Neural cell (in vitro differentiated cells): ENCODE measurements around the gene ASPSCR1. TPM values are rescaled to one million over a fixed set of nuclear protein-coding genes. Genes with fewer than 3 reads are reported as not detected.

Experiments used
- H2AFZ ChIP-seq: fragments of 200-600, 300-800 bp; sonication (generic), shearing (Covaris generic); 2 replicates; pipeline ENCODE4 v1.6.0; 2014; ENCODE audit warnings: low read depth, mild to moderate bottlenecking, antibody characterized with exemption, low read length, moderate library complexity
- H3F3A ChIP-seq: fragments of 200-600 bp; shearing (Covaris generic); 2 replicates; pipeline ENCODE4 v1.6.1; 2016; ENCODE audit warnings: mild to moderate bottlenecking, moderate library complexity, mixed read lengths, antibody characterized with exemption, low read length; ENCODE audit not compliant: insufficient read depth, poor library complexity, severe bottlenecking
- H3K27ac ChIP-seq: fragments of 200-600, 300-800 bp; sonication (generic), shearing (Covaris generic); 2 replicates; pipeline ENCODE4 v1.5.1; 2014; ENCODE audit warnings: mild to moderate bottlenecking, low read length, moderate library complexity
- H3K27me3 ChIP-seq: fragments of 300-800, 200-600 bp; sonication (generic), shearing (Covaris generic); 2 replicates; pipeline ENCODE4 v1.6.0; 2014; ENCODE audit warnings: mild to moderate bottlenecking, low read depth, low read length, moderate library complexity; ENCODE audit not compliant: insufficient read depth
- H3K36me3 ChIP-seq: fragments of 300-800, 200-600 bp; sonication (generic), shearing (Covaris generic); 2 replicates; pipeline ENCODE4 v1.5.1; 2014; ENCODE audit warnings: mild to moderate bottlenecking, antibody characterized with exemption, low read length, moderate library complexity; ENCODE audit not compliant: insufficient read depth
- H3K4me2 ChIP-seq: fragments of 300-800, 200-600 bp; sonication (generic), shearing (Covaris generic); 2 replicates; pipeline ENCODE4 v1.6.0; 2014; ENCODE audit warnings: mild to moderate bottlenecking, low read length
- H3K4me3 ChIP-seq: fragments of 300-800, 200-600 bp; sonication (generic), shearing (Covaris generic); 2 replicates; pipeline ENCODE4 v1.5.1; 2014; ENCODE audit warnings: mild to moderate bottlenecking, low read length, moderate library complexity
- H3K79me2 ChIP-seq: fragments of 200-600 bp; shearing (Covaris generic); replicated peaks from 2 replicates; pipeline ENCODE4 v1.6.0; 2014; ENCODE audit warnings: mild to moderate bottlenecking, low read length, moderate library complexity; ENCODE audit not compliant: insufficient read depth
- H3K9ac ChIP-seq: fragments of 300-800, 200-600 bp; sonication (generic), shearing (Covaris generic); 2 replicates; pipeline ENCODE4 v1.6.1; 2016; ENCODE audit warnings: mild to moderate bottlenecking, low read length, mixed read lengths
- H3K9me2 ChIP-seq: fragments of 200-600 bp; shearing (Covaris generic); 2 replicates; pipeline ENCODE4 v1.6.1; 2016; ENCODE audit warnings: mild to moderate bottlenecking, low read length, mixed read lengths; ENCODE audit not compliant: insufficient read depth
- H3K9me3 ChIP-seq: fragments of 200-600, 300-800 bp; sonication (generic), shearing (Covaris generic); 2 replicates; pipeline ENCODE4 v1.6.1; 2016; ENCODE audit warnings: mild to moderate bottlenecking, mixed run types, low read length, moderate library complexity, mixed read lengths
- H4K20me1 ChIP-seq: fragments of 200-600 bp; shearing (Covaris generic); 2 replicates; pipeline ENCODE4 v1.6.1; 2016; ENCODE audit warnings: mild to moderate bottlenecking, mixed run types; ENCODE audit not compliant: insufficient read depth
- EP300 ChIP-seq: fragments of 450-650 bp; conservative IDR thresholded peaks from 2 replicates; pipeline ENCODE4 v1.6.1; 2014; ENCODE audit warnings: antibody characterized with exemption, mild to moderate bottlenecking, moderate library complexity; ENCODE audit not compliant: poor library complexity, severe bottlenecking
- EZH2 ChIP-seq: fragments of 200-600, 300-800 bp; shearing (Covaris generic), sonication (generic); IDR thresholded peaks from 2 replicates; pipeline ENCODE4 v1.6.1; 2014; ENCODE audit warnings: antibody characterized with exemption, low read length, borderline replicate concordance, mild to moderate bottlenecking; ENCODE audit not compliant: insufficient read depth, poor library complexity, severe bottlenecking
- MXI1 ChIP-seq: fragments of 450-650 bp; conservative IDR thresholded peaks from 2 replicates; pipeline ENCODE4 v1.6.1; 2014; ENCODE audit warnings: antibody characterized with exemption, mild to moderate bottlenecking; ENCODE audit not compliant: poor library complexity, severe bottlenecking
- POLR2AphosphoS5 ChIP-seq: IDR thresholded peaks from 2 replicates; pipeline ENCODE4 v1.6.1; 2012
- RAD21 ChIP-seq: fragments of 450-650 bp; conservative IDR thresholded peaks from 2 replicates; pipeline ENCODE4 v1.6.1; 2014; ENCODE audit warnings: antibody characterized with exemption, mild to moderate bottlenecking, moderate library complexity
- SMC3 ChIP-seq: fragments of 450-650 bp; conservative IDR thresholded peaks from 2 replicates; pipeline ENCODE4 v1.6.1; 2014; ENCODE audit warnings: antibody characterized with exemption, mild to moderate bottlenecking, moderate library complexity; ENCODE audit not compliant: poor library complexity
- TAF1 ChIP-seq: IDR thresholded peaks from 2 replicates; pipeline ENCODE4 v1.6.1; 2012; ENCODE audit warnings: low read depth
- polyA plus RNA-seq: library from polyadenylated mRNA; depleted of rRNA; stranded (reverse); fragments of >200 nt; gene quantifications from 2 replicates; pipeline ENCODE4 v1.2.3, GENCODE V29; 2014
- TF ChIP-seq, protein P1 (sequence below): fragments of 450-650 bp; IDR thresholded peaks from 2 replicates; pipeline ENCODE4 v1.5.1; 2014; ENCODE audit warnings: antibody characterized with exemption, mild to moderate bottlenecking, moderate library complexity; ENCODE audit not compliant: poor library complexity, severe bottlenecking
- TF ChIP-seq, protein P2 (sequence below): IDR thresholded peaks from 2 replicates; pipeline ENCODE4 v1.6.1; 2012; ENCODE audit warnings: borderline replicate concordance

The ASPSCR1 gene
- polyA plus RNA-seq, 1 donor from 2014 or later = 28.0 TPM

DNA sequence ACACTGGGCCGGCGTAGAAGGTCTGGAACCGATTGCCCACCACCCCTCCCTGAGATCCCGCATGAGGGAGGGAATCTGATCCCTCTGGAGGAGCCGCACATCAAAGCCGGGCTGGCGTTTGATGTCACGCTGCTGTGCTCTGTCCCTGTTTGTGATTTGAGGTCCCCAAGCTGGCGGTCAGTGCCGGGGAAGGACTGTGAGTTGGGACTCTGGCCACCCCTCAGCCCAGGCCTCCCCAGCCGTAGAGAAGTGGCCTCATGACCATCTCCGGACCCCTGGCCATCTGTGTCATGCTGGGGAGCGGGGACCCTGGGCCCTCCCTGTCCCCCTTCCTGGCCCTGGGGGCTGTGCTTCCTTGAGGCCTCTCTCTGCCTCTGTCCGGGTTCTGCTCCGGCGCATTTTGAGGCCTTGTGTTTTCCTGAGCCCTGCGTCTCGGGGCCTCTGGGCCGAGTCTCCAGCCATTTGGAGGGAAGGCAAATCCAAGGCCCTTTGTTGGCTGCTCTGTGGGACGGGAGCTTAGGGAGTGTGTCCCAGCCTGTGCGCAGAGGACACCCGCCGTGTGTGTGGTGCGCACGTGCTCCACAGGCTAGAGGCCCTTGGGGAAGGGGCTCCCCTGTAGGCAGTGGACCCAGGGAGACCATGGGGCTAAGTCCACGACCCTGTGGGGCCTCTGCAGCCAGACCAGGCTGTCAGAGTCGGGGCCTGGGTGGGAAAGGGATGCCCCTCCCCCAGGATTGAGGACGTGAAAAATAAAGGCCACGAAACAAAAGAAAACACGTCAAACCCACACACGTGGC, 15.1 kb downstream of the ASPSCR1 start:
- Histone ChIP-seq H3K9me3 (no peaks in the 10 kb centered on the region), H3K9ac (no peak overlapping the region)

DNA sequence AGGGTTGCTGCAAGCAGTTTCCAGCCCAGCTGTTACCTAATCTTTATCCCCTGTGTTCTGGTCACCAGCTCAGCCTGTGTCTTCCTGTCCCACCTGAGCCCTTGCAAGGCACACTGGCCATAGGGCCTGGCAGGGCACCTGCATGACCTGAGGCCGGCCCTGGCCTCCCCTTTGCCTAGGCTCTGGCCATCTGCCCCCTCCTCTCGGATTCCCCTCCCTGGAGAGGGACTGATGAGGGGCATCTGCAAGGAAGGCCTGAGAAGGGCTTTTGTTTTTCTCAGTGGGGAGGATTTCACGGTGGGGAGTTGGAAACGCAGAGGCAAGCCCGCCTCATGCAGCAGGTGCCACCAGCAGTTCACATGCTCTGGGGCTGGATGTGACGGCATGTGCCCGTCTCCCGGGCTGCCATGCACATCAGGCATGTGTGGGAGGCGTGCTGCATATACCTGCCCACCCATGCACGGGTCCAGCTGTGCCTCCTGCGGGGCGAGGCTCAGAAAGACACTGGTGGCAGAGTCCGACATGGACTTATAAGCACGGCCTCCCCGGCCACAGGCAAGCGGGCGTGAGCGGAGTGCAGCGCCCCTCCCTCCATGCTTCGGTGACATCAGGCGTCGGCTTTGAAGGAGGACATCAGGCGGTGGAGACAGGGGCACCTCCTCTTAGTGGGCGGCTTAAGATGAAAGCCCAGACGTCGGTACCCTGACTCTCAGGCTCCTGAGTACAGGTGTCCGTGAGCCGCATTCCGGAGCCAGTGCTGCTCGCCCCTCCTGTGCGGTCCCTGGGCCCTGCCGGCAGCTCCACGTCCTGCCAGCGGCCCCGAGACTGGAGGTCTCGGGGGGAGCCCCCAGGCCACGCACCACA, 16.5 kb downstream of the ASPSCR1 start:
- no peaks in the 10 kb centered on the region for H3K79me2 ChIP-seq
- H4K20me1 ChIP-seq = no peaks in the 10 kb centered on the region
- no peaks in the 10 kb centered on the region for H3K9me2 ChIP-seq
- H2AFZ ChIP-seq = no peak overlapping the region
- no peaks in the 10 kb centered on the region for H3K27me3 ChIP-seq
- H3F3A ChIP-seq = no peaks in the 10 kb centered on the region
- H3K36me3 ChIP-seq = no peaks in the 10 kb centered on the region
- H3K27ac ChIP-seq = no peak overlapping the region
- H3K9me3 ChIP-seq = no peaks in the 10 kb centered on the region
- no peak for TF ChIP-seq SMC3
- TF ChIP-seq TAF1 = no peak
- no peak for TF ChIP-seq EP300
- TF ChIP-seq POLR2AphosphoS5 = no peak
- no peak for TF ChIP-seq RAD21
- no peak for TF ChIP-seq EZH2
- no peak for TF ChIP-seq MXI1
- TF ChIP-seq, protein P1, sequence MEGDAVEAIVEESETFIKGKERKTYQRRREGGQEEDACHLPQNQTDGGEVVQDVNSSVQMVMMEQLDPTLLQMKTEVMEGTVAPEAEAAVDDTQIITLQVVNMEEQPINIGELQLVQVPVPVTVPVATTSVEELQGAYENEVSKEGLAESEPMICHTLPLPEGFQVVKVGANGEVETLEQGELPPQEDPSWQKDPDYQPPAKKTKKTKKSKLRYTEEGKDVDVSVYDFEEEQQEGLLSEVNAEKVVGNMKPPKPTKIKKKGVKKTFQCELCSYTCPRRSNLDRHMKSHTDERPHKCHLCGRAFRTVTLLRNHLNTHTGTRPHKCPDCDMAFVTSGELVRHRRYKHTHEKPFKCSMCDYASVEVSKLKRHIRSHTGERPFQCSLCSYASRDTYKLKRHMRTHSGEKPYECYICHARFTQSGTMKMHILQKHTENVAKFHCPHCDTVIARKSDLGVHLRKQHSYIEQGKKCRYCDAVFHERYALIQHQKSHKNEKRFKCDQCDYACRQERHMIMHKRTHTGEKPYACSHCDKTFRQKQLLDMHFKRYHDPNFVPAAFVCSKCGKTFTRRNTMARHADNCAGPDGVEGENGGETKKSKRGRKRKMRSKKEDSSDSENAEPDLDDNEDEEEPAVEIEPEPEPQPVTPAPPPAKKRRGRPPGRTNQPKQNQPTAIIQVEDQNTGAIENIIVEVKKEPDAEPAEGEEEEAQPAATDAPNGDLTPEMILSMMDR = no peak
- TF ChIP-seq, protein P2, sequence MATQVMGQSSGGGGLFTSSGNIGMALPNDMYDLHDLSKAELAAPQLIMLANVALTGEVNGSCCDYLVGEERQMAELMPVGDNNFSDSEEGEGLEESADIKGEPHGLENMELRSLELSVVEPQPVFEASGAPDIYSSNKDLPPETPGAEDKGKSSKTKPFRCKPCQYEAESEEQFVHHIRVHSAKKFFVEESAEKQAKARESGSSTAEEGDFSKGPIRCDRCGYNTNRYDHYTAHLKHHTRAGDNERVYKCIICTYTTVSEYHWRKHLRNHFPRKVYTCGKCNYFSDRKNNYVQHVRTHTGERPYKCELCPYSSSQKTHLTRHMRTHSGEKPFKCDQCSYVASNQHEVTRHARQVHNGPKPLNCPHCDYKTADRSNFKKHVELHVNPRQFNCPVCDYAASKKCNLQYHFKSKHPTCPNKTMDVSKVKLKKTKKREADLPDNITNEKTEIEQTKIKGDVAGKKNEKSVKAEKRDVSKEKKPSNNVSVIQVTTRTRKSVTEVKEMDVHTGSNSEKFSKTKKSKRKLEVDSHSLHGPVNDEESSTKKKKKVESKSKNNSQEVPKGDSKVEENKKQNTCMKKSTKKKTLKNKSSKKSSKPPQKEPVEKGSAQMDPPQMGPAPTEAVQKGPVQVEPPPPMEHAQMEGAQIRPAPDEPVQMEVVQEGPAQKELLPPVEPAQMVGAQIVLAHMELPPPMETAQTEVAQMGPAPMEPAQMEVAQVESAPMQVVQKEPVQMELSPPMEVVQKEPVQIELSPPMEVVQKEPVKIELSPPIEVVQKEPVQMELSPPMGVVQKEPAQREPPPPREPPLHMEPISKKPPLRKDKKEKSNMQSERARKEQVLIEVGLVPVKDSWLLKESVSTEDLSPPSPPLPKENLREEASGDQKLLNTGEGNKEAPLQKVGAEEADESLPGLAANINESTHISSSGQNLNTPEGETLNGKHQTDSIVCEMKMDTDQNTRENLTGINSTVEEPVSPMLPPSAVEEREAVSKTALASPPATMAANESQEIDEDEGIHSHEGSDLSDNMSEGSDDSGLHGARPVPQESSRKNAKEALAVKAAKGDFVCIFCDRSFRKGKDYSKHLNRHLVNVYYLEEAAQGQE = no peak
- H3K4me3 ChIP-seq = no peak overlapping the region
- no peak overlapping the region for H3K9ac ChIP-seq
- no peak overlapping the region for H3K4me2 ChIP-seq

More for the DNA sequence above, 15.1 kb downstream of the ASPSCR1 start:
- Histone ChIP-seq H3K9me2 (no peaks in the 10 kb centered on the region), H2AFZ (no peak overlapping the region), H3K79me2 (no peaks in the 10 kb centered on the region), H3K4me2 (no peak overlapping the region), H3K4me3 (no peak overlapping the region), H4K20me1 (no peaks in the 10 kb centered on the region), H3K27me3 (no peaks in the 10 kb centered on the region), H3F3A (no peaks in the 10 kb centered on the region), H3K27ac (no peak overlapping the region), H3K36me3 (no peaks in the 10 kb centered on the region)
- TF ChIP-seq RAD21 (no peak), EZH2 (no peak), EP300 (no peak), TAF1 (no peak), SMC3 (no peak)
- TF ChIP-seq, protein P1 = no peak
